ENCODE measurements around the gene SOX9. TPM values are rescaled to one million over a fixed set of nuclear protein-coding genes. Genes with fewer than 3 reads are reported as not detected.

Gene SOX9
- polyA plus RNA-seq, 2 of the 4 experiments (the other 2 are of a cell fraction): 6.7 to 12.3 TPM

GRCh38 chr17:72099919-72100318 lies 20.9 kb upstream of the SOX9 start:
- TF ChIP-seq POLR2A (IDR thresholded peaks at IDR 0.05; ENCODE audit: low read length) (no peak), MAZ (IDR thresholded peaks at IDR 0.05; ENCODE audit: borderline replicate concordance, low read depth, low read length) (no peak), NFE2L2 (conservative IDR thresholded peaks at IDR 0.05; ENCODE audit: low read length) (no peak), HOXB5 (CRISPR knock-in tag; IDR thresholded peaks at IDR 0.05) (no peak), HDAC2 (IDR thresholded peaks at IDR 0.05) (no peak), RCOR1 (IDR thresholded peaks at IDR 0.05; ENCODE audit: low read depth, low read length) (no peak), CHD4 (IDR thresholded peaks at IDR 0.05; ENCODE audit: borderline replicate concordance) (no peak), CHD2 (IDR thresholded peaks at IDR 0.05; ENCODE audit: low read length, partially characterized antibody) (no peak)
- 33% methylated on average over 4 of the region's 4 CpGs for WGBS (ENCODE audit: missing lambda C conversion rate)
- H3K4me1 ChIP-seq: no peaks in the 10 kb centered on the region
- CTCF ChIA-PET: interaction anchor here (0.6 kb wide), 1 partner anchor 23 kb away, joined by 4 read pairs; no protein-coding TSS in a partner anchor
- ATAC-seq (no peak), DNase-seq (ENCODE audit: low read depth in 1 of 2, low spot score in 1 of 2) (no peak), FAIRE-seq (no peak)
- POLR2A ChIA-PET: no interaction called here
- no peaks in the 10 kb centered on the region for H3K9me3 ChIP-seq
- H3K27ac ChIP-seq: no peak overlapping the region
- no peak overlapping the region for H3K4me2 ChIP-seq
- H3K4me3 ChIP-seq: no peak overlapping the region

GRCh38 chr17:72100470-72100869 lies 20.4 kb upstream of the SOX9 start:
- no peak overlapping the region for H3K4me3 ChIP-seq
- no peak; a peak in 1 of 6 replicates for ATAC-seq
- H3K4me1 ChIP-seq: no peaks in the 10 kb centered on the region
- ChIA-PET POLR2A (no interaction called here), CTCF (interaction anchor here (0.6 to 0.8 kb wide), 3 partner anchors 23 to 1113 kb away, joined by 3 to 4 read pairs (median 4); no protein-coding TSS in a partner anchor)
- no peak for FAIRE-seq
- no peak for DNase-seq (ENCODE audit: low read depth in 1 of 2, low spot score in 1 of 2)
- 57% methylated on average over 5 of the region's 5 CpGs for WGBS (ENCODE audit: missing lambda C conversion rate)
- TF ChIP-seq HOXB5 (CRISPR knock-in tag; IDR thresholded peaks at IDR 0.05): no peak
- TF ChIP-seq NFE2L2 (conservative IDR thresholded peaks at IDR 0.05; ENCODE audit: low read length): no peak
- TF ChIP-seq BHLHE40 (IDR thresholded peaks at IDR 0.05; ENCODE audit: low read depth, low read length): no peak
- TF ChIP-seq JUNB (IDR thresholded peaks at IDR 0.05): no peak
- TF ChIP-seq MAZ (IDR thresholded peaks at IDR 0.05; ENCODE audit: borderline replicate concordance, low read depth, low read length): no peak
- no peak for TF ChIP-seq HOXA7 (CRISPR knock-in tag; IDR thresholded peaks at IDR 0.05)
- no peak for TF ChIP-seq KDM1A (IDR thresholded peaks at IDR 0.05; ENCODE audit: low read depth)
- TF ChIP-seq CBX8 (IDR thresholded peaks at IDR 0.05): no peak
- no peak for TF ChIP-seq HEYL (CRISPR knock-in tag; IDR thresholded peaks at IDR 0.05)
- TF ChIP-seq RNF2 (IDR thresholded peaks at IDR 0.05; ENCODE audit: borderline replicate concordance, low read depth): no peak
- no peak for TF ChIP-seq CHD4 (IDR thresholded peaks at IDR 0.05; ENCODE audit: borderline replicate concordance)
- H3K4me2 ChIP-seq: no peak overlapping the region
- no peak overlapping the region for H3K27ac ChIP-seq
- no peaks in the 10 kb centered on the region for H3K9me3 ChIP-seq

- H3K27ac ChIP-seq: no peak overlapping the region
- DNase-seq (ENCODE audit: low read depth in 1 of 2, low spot score in 1 of 2): no peak
- H3K4me1 ChIP-seq: no peaks in the 10 kb centered on the region
- H3K4me2 ChIP-seq: no peak overlapping the region
- no peaks in the 10 kb centered on the region for H3K9me3 ChIP-seq
- peak; percentile 28 for FAIRE-seq
- no peak for ATAC-seq
- CTCF ChIA-PET: no interaction called here
- 13% methylated on average over 3 of the region's 3 CpGs for WGBS (ENCODE audit: missing lambda C conversion rate)
- POLR2A ChIA-PET: no interaction called here
- H3K4me3 ChIP-seq: no peak overlapping the region
- no peak for TF ChIP-seq FOXS1 (CRISPR knock-in tag; IDR thresholded peaks at IDR 0.05)
- no peak for TF ChIP-seq RARB (CRISPR knock-in tag; IDR thresholded peaks at IDR 0.05)
- no peak for TF ChIP-seq E2F6 (IDR thresholded peaks at IDR 0.05; ENCODE audit: borderline replicate concordance, low read depth)
- TF ChIP-seq NPAS2 (CRISPR knock-in tag; IDR thresholded peaks at IDR 0.05; ENCODE audit: borderline replicate concordance): no peak
- TF ChIP-seq HDAC2 (IDR thresholded peaks at IDR 0.05): no peak
- TF ChIP-seq EP300 (IDR thresholded peaks at IDR 0.05): no peak
Measured at GRCh38 chr17:72101526-72101925, 19.3 kb upstream of the SOX9 start.

GRCh38 chr17:72102366-72102765 lies 18.5 kb upstream of the SOX9 start:
- H3K27ac ChIP-seq: no peak overlapping the region
- DNase-seq (ENCODE audit: low read depth in 1 of 2, low spot score in 1 of 2) (no peak), ATAC-seq (no peak), FAIRE-seq (no peak)
- ChIA-PET POLR2A (no interaction called here), CTCF (interaction anchor here (0.7 to 1.6 kb wide), 3 partner anchors 81 to 1334 kb away, joined by 3 to 7 read pairs (median 3); no protein-coding TSS in a partner anchor)
- H3K4me1 ChIP-seq: no peaks in the 10 kb centered on the region
- TF ChIP-seq MAZ (IDR thresholded peaks at IDR 0.05; ENCODE audit: borderline replicate concordance, low read depth, low read length) (no peak), ESRRA (IDR thresholded peaks at IDR 0.05; ENCODE audit: borderline replicate concordance, low read length) (no peak), RFX5 (IDR thresholded peaks at IDR 0.05) (no peak), CEBPB (IDR thresholded peaks at IDR 0.05) (no peak), POLR2A (IDR thresholded peaks at IDR 0.05; ENCODE audit: low read length) (no peak), FOXS1 (CRISPR knock-in tag; IDR thresholded peaks at IDR 0.05) (no peak), NPAS2 (CRISPR knock-in tag; IDR thresholded peaks at IDR 0.05; ENCODE audit: borderline replicate concordance) (no peak), NFE2L2 (conservative IDR thresholded peaks at IDR 0.05; ENCODE audit: low read length) (no peak), ZC3H11A (IDR thresholded peaks at IDR 0.05) (no peak), SMC3 (IDR thresholded peaks at IDR 0.05) (no peak), SREBF2 (IDR thresholded peaks at IDR 0.05) (no peak), MAFK (IDR thresholded peaks at IDR 0.05; ENCODE audit: partially characterized antibody) (no peak), TP53 (CRISPR knock-in tag; IDR thresholded peaks at IDR 0.05) (no peak), KDM1A (IDR thresholded peaks at IDR 0.05; ENCODE audit: low read depth) (no peak), HEYL (CRISPR knock-in tag; IDR thresholded peaks at IDR 0.05) (no peak), HMGXB4 (CRISPR knock-in tag; IDR thresholded peaks at IDR 0.05; ENCODE audit: borderline replicate concordance) (no peak), RAD21 (conservative IDR thresholded peaks at IDR 0.05 in 1 of 2, IDR thresholded peaks at IDR 0.05 in 1 of 2) (no peak), CHD2 (IDR thresholded peaks at IDR 0.05; ENCODE audit: low read length, partially characterized antibody) (no peak), EHMT2 (IDR thresholded peaks at IDR 0.05; ENCODE audit: low read depth) (no peak)
- 41% methylated on average over 1 of the region's 1 CpG for WGBS (ENCODE audit: missing lambda C conversion rate)
- H3K9me3 ChIP-seq: no peaks in the 10 kb centered on the region
- no peak overlapping the region for H3K4me2 ChIP-seq
- H3K4me3 ChIP-seq: no peak overlapping the region

Data from A549 (cell line).